ENCODE results near the gene MLLT10.

Gene MLLT10

GRCh38 chr10:21490711-21491105 lies 43.3 kb upstream of the MLLT10 start:
- no peak for DNase-seq (ENCODE audit: insufficient read length, low spot score)
- FAIRE-seq = no peak

GRCh38 chr10:21492421-21492820 lies 41.6 kb upstream of the MLLT10 start:
- DNase-seq (ENCODE audit: insufficient read length, low spot score) (no peak), FAIRE-seq (no peak)
- TF ChIP-seq CTCF (IDR thresholded peaks at IDR 0.05; ENCODE audit: insufficient read depth, missing control alignments) = no peak

More at GRCh38 chr10:21490711-21491105, 43.3 kb upstream of the MLLT10 start:
- TF ChIP-seq CTCF (IDR thresholded peaks at IDR 0.05; ENCODE audit: insufficient read depth, missing control alignments) = no peak

DNA sequence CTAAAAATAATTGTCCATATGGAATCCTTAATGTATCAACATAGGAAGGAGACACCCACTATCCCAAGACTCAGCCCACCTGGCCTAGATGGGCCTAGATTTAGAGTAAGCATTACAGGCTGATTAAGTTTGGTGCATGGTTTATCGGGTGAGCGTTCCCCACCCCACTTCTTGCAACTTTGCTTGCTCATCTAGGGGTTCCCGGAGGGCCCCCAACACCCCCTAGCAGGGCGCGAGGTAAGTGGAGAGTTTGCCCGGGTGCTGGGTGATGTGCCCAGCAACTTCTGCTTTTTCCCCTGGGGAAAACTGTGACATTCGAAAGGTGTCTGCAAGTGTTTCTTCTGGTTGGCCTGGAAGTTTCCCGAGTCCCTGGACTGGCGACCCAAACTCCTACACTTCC lies 40.2 kb upstream of the MLLT10 start:
- DNase-seq (ENCODE audit: insufficient read length, low spot score) (no peak), FAIRE-seq (no peak)
- TF ChIP-seq CTCF (IDR thresholded peaks at IDR 0.05; ENCODE audit: insufficient read depth, missing control alignments) = no peak

DNA sequence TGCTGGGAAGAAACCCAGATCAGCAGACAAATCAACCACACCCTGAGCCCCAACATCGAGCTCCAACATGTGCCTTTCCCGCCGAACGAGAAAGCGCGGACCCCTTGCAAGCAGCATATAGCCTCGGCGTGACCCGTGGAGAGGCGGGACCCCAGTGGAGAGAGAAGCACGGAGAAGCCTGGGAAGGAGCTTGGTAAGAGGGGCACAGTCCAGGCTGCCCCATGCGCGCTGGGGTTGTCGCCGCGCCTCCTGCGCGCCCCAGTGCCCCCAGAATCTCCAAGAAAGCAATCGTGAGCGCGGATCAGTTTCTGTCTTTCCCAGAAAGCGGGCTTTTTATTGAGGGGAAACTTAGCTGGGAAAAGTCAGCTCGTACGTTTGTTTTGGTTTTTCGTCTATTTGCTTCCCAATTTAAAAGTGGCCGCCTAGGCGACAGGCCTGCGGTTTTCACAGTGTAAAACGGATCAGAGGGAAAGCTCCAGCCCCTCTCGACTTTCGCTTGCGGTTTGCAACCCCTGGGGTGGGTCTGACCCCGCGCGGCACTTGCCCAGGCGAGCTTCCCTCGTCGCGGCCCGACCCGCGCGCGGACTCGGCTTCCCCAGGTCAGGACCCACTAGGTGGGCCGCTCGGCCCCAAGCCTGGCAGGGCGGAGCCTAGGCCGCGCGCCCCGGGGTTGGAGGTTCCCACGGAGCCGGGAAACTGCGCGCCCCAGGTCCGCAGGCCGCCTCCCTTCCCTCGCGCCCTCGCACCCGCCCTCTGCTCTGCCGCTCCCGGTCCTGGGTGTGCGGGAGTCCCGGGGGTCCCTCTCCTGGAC lies 39.6 kb upstream of the MLLT10 start:
- no peak for TF ChIP-seq CTCF (IDR thresholded peaks at IDR 0.05; ENCODE audit: insufficient read depth, missing control alignments)
- DNase-seq (ENCODE audit: insufficient read length, low spot score) = no peak
- FAIRE-seq = no peak

GRCh38 chr10:21495002-21495751 lies 38.9 kb upstream of the MLLT10 start:
- TF ChIP-seq CTCF (IDR thresholded peaks at IDR 0.05; ENCODE audit: insufficient read depth, missing control alignments) = no peak
- DNase-seq (ENCODE audit: insufficient read length, low spot score) = no peak
- FAIRE-seq = no peak

GRCh38 chr10:21495752-21496342 lies 38.2 kb upstream of the MLLT10 start:
- no peak for FAIRE-seq
- TF ChIP-seq CTCF (IDR thresholded peaks at IDR 0.05; ENCODE audit: insufficient read depth, missing control alignments) = peak; percentile 69
- DNase-seq (ENCODE audit: insufficient read length, low spot score) = peak; percentile 85

All from D721Med (cell line).